ENCODE results near the gene CNN2.

CNN2 gene

DNA sequence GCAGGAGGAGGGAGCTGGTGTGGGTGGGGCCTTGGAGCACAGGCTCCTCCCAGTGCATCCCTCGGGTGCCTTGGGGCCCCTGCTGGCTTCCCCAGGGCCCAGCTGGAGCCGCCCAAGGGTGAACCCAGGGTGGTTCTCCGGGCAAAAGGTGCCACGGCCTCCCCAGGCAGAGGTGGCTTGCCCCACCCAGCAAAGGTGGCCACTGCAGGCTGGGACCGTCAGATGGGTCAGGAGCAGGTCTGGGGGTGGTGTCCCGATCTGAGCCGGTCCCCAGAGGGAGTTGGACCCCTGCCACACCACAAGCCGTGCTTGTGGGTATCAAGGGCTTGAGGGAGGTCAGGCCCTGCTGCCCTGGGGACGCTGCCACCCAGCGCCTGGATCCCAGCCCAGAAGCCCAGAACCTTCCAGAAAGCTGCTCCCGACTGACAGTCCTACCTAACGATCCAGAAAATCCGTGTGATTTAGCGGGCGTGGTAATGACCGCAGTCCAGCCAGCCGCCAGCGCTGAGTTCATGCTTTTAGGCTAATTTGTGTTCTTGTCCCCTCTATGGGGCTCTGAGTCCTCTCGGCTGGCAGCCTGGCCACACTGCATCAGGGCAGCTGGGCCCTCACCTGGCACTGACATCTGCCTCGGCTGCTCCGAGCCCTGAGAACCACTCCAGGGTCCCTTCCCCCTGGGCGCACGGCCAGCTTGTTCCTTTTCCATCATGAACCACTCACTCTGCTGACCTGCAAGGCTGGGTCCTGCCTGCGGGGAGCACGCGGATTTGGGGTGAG is 31.2 kb upstream of the CNN2 start:
- DNase-seq (ENCODE audit: low spot score): no peak

DNA sequence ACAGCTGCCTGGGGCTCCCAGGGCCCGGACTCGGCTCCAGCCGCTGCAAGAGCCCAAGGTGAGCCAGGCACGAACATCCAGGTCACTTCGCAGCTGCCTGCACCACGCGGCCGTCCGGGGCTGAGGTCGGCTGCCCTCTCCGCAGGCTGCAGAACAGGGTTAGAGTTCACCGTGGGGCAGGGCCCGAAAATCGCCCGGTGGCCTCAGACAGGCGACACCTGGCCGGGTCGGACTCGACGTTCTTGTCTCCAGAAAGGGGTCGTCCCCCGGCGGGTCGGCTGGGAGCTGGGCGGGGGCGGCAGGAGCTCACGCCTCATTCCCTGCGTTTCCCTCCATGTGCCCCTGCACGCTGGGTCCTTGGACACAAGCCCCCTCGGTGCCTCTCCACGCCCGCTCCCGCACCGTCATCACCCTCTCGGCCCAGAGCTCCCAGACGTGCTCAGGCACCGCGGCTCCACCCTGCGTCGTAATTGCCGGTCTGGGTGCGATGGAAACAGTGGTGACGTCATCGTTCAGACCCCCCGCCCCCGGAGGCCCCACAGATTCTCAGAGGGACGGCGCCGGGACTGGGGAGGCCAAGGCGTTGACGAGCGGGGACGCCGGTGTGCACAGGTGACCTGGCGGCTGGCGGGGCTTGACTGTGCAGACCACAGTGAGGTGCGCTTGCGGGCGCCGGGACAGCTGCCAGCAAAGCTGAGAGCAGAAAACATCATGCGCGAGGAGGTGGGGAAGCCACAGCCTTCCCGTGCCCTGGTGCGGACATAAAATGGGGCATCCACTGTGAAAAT is 30.2 kb upstream of the CNN2 start:
- DNase-seq (ENCODE audit: low spot score): no peak

DNA sequence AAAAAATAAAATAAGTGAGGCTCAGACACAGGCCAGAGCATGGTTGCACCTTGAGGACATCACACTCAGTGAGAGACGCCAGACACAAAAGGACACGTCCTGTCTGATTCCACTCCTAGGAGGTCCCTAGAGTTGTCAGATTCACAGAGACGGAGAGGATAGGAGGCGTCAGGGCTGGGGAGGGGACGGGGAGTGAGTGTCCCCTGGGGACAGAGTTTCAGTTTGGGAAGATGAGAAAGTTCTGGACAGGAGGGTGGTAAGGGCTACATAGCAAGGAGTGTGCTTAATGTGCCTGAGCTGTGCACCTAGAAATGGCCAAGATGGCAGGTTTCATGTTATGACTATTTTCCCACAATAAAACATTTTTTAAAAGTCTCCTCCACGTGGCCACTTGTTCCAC is 28.3 kb upstream of the CNN2 start:
- no peak for DNase-seq (ENCODE audit: low spot score)

DNA sequence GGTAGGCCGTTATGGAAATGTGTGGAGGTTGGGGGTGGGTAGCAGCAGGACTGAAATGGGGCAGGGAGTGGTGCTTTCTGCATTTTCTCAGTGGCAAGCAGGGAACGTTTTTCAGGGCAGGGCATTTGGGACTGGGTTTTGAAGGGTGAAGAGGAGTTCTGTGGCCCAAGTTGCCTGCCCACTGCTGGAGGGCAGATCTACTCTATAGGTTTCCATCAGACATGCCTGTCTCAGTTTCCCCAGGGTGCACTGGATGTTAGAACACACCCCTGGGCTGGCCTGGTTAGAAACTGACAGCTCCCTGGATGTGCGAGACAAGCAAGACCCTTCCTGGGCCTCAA is 27.1 kb upstream of the CNN2 start:
- DNase-seq (ENCODE audit: low spot score): no peak

DNA sequence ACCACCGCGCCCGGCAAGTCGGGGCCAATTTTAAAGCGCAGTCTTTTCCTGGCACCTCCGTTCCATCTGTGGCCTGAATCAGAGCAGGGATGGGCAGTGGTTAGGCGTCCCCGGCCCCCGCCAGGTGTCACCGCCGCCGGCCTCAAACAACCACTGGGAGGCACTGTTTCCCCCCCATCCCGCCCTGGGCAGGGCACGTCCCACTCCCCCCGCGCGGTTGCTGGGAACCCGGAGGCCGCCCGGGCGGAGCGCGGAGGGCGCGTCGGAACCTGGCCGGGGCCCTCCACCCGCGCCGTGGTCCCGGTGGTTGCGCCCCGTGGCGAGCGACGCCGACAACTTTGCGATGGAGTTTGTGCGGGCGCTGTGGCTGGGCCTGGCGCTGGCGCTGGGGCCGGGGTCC is 26.3 kb upstream of the CNN2 start, which contains the start of gene GRIN3B:
TSS of gene GRIN3B (plus strand) at position 325 of the 400 bp plus-strand sequence. CDS start at position 344, 19 bp downstream.
- DNase-seq (ENCODE audit: low spot score): peak; percentile 32

DNA sequence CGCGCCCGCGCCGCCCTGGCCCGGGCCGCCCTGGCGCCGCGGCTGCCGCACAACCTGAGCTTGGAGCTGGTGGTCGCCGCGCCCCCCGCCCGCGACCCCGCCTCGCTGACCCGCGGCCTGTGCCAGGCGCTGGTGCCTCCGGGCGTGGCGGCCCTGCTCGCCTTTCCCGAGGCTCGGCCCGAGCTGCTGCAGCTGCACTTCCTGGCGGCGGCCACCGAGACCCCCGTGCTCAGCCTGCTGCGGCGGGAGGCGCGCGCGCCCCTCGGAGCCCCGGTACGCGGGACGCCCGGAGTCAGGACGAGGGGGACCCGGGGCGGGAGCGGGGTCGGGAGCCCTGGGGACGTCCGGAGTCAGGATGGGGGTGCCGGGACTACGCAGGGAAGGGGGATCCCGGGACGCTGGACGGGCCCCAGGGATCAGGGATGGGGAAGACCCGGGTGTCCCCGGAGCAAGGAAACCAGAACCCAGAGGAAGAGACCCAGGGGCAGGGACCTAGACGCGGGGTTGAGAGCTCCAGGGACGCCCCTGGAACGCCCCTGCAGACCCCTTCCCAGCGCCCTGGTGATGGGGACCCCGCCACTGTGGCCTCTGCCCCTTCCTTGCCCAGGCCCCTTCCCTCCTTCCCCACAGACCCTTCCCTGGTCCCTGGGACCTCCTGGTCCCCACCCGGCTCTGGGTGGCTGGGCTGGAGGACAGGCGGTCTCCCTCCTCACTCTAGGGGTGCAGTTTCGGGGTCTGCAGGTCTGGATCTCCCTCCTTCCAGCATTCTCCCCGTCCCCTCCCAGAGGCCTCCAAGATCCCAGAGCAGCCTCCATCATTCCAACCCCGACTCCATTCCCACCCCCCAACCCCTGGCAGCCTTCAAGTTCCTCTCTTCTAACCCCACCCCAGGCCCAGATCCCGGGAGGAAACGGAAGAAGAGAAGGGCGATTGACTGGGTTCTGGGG is 25.5 kb upstream of the CNN2 start:
- no peak for DNase-seq (ENCODE audit: low spot score)

- no peak for DNase-seq (ENCODE audit: low spot score)
These were observed 24.8 kb upstream of the CNN2 start for GRCh38 chr19:1001538-1002166.

DNA sequence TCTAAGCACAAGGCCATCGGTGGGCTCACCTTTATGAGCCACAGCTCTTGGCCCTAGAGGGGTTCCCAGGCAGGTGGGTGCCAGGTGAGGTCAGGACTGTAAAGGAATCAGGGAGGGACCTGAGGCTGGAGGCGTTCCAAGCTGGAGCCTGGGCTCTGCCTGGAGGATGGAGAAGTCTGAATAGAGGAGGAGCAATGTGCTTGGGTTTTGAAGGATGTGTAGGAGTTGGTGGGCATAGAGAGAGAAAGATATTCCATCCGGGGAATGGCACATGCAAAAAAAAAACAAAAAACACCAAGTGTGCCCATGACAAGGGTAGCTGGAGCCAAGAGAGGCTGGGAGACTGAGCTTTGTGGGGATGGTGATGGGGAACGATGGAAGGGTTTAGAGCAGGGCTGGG is 23.8 kb upstream of the CNN2 start:
- no peak for DNase-seq (ENCODE audit: low spot score)

GRCh38 chr19:1003283-1003682 is 23.1 kb upstream of the CNN2 start:
- no peak for DNase-seq (ENCODE audit: low spot score)

- no peak for DNase-seq (ENCODE audit: low spot score)
These were observed 22.1 kb upstream of the CNN2 start for GRCh38 chr19:1004204-1004802.

GRCh38 chr19:1004803-1005664 is 21.4 kb upstream of the CNN2 start:
- no peak for DNase-seq (ENCODE audit: low spot score)

- no peak for DNase-seq (ENCODE audit: low spot score)
These were observed 19.6 kb upstream of the CNN2 start for GRCh38 chr19:1006711-1007398.

DNA sequence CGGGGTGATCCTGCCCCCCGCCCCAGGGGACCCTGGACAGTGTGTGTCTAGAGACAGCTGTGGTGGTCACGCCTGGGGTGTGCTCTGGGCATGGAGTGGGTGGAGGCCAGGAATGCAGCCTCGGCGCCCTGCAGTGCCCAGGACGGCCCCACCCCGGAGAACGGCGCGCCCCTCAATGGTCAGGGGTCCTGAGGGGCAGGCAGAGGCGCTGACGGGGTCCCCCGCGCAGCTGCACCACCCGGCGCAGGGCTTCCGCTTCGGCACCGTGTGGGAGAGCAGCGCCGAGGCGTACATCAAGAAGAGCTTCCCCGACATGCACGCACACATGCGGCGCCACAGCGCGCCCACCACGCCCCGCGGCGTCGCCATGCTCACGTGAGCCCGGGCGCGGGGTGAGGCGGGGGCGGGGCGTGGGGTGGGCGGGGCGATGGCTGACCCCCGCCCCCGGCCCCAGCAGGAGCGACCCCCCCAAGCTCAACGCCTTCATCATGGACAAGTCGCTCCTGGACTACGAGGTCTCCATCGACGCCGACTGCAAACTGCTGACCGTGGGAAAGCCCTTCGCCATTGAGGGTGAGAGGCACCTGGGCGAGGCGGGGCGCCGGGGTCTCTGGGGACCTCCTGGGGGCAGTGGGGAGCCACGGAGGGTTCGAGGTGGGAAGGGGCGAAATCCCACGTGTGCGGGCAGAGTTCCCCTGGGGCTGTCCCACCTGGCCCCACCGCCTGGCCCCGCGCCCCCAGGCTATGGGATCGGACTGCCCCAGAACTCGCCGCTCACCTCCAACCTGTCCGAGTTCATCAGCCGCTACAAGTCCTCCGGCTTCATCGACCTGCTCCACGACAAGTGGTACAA is 18.8 kb upstream of the CNN2 start:
- DNase-seq (ENCODE audit: low spot score): no peak

DNA sequence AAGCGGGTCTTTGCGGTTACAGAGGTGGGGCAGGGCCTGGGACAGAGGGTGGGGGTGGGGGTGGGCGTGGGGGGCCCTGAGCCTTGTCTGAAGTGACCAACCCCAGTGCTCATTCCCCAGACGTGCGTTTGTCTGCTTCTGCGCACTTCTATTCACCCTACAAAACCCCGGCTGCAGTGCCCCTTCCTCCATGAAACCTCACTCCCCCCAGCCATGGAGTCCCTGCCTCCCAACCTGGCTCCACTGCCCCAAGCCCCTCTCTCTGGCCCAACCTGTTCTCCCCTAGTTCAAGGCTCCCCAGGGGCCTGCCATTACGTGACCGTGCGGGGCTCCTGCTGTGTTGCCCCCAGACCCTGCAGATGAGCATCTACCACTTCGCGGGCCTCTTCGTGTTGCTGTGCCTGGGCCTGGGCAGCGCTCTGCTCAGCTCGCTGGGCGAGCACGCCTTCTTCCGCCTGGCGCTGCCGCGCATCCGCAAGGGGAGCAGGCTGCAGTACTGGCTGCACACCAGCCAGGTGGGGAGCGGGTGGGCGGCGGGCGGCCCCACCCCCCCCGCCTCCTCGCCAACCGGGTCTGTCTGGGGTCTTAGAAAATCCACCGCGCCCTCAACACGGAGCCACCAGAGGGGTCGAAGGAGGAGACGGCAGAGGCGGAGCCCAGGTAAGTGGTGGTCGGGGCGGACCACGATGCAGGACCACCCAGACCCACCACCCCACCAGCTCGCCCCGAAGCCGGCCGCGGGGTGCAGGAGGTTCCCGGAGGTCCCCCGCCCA is 18.0 kb upstream of the CNN2 start:
- no peak for DNase-seq (ENCODE audit: low spot score)

GRCh38 chr19:1009041-1009980 is 17.1 kb upstream of the CNN2 start:
- DNase-seq (ENCODE audit: low spot score): no peak

GRCh38 chr19:1009981-1010538 is 16.3 kb upstream of the CNN2 start:
- no peak for DNase-seq (ENCODE audit: low spot score)

Measured in COLO829 (cell line).